ENCODE results near the gene NREP.

NREP gene

GRCh38 chr5:111764019-111764418, 7.0 kb upstream of the NREP start:
- no peak for DNase-seq

- DNase-seq: no peak
These were observed 5.9 kb upstream of the NREP start for GRCh38 chr5:111762895-111763294.

GRCh38 chr5:111758284-111758628, 1.3 kb upstream of the NREP start:
- DNase-seq: no peak

GRCh38 chr5:111757355-111758283, 625 bp upstream of the NREP start:
- DNase-seq: peak; percentile 58 to 62

GRCh38 chr5:111755942-111756381, 1.0 kb downstream of the NREP start:
- no peak for DNase-seq

- DNase-seq: no peak
These were observed 1.6 kb downstream of the NREP start for GRCh38 chr5:111755345-111755941.

GRCh38 chr5:111753884-111754589, 3.0 kb downstream of the NREP start:
- DNase-seq: no peak

GRCh38 chr5:111752426-111752965, 4.5 kb downstream of the NREP start:
- DNase-seq: no peak

GRCh38 chr5:111749303-111750026, 7.5 kb downstream of the NREP start:
- no peak for DNase-seq

GRCh38 chr5:111748304-111748763, 8.7 kb downstream of the NREP start:
- no peak for DNase-seq

GRCh38 chr5:111747337-111747736, 9.7 kb downstream of the NREP start:
- no peak for DNase-seq

- DNase-seq: no peak
These were observed 10.2 kb downstream of the NREP start for GRCh38 chr5:111746791-111747190.

GRCh38 chr5:111745075-111745739, 11.8 kb downstream of the NREP start:
- no peak for DNase-seq

GRCh38 chr5:111744455-111744854, 12.5 kb downstream of the NREP start:
- DNase-seq: no peak

GRCh38 chr5:111743988-111744387, 13.0 kb downstream of the NREP start:
- no peak for DNase-seq

GRCh38 chr5:111743512-111743911, 13.5 kb downstream of the NREP start:
- DNase-seq: no peak

- DNase-seq: no peak
These were observed 14.6 kb downstream of the NREP start for GRCh38 chr5:111742177-111742994.

GRCh38 chr5:111741278-111741677, 15.7 kb downstream of the NREP start:
- no peak for DNase-seq

- DNase-seq: no peak
These were observed 17.6 kb downstream of the NREP start for GRCh38 chr5:111739416-111739815.

- no peak for DNase-seq
These were observed 18.9 kb downstream of the NREP start for GRCh38 chr5:111738118-111738517.

GRCh38 chr5:111737716-111738115, 19.3 kb downstream of the NREP start:
- no peak for DNase-seq
